HG03342 (cell line): ENCODE measurements around the gene RBM28.

Experiments
- ATAC-seq: cut with Tn5 transposase; IDR thresholded peaks from one replicate; pipeline ENCODE4 v1.9.1; 2021; ENCODE audit warnings: mild to moderate bottlenecking, moderate library complexity; ENCODE audit not compliant: unreplicated experiment

Gene RBM28

DNA sequence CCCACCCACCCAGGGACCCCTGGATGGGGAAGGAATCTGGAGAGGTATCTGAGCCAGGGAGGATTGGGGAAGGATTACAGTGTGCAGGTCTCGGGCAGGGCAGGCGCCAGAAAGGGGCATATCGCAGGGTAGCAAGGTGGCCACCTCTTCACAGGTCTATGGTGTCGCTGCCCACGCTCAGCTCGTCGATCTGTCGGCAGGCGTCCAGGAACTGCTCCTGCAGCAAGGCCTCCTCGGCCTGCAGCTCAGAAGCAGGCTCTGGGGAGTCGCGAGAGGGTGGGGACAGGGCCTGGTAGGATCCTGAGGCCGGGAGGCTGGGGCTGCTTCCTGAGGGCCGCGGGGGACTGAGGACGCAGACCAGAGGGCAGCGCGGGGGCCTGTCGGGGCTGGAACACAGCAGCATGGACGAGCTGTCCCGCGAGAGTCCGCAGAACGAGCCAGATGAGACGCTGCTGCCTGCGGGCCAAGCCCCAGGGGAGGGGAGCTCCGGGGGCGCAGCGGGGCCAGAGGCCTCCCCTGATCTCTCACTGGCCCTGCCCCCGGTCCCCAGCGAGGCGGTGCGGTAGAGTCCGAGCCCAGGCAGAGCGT lies 7.1 kb upstream of the RBM28 start:
- no peak for ATAC-seq

DNA sequence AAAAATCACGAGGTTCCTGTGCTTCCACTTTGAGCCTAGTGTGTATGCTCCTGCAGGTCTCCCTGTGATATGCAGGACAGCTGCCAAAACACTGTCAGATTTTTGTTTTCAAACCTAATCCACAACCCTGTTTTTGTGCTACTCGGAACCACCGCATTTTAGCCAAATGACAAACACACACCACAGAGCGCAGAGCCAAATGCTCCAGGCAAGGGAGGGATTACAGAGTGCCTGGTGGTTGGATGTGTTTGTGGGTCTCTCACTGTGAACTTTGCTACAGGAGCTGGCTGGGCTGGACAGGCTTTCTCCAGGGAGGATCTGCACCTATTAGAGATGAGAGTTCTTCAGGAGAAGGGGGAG lies 5.7 kb upstream of the RBM28 start:
- ATAC-seq = no peak

DNA sequence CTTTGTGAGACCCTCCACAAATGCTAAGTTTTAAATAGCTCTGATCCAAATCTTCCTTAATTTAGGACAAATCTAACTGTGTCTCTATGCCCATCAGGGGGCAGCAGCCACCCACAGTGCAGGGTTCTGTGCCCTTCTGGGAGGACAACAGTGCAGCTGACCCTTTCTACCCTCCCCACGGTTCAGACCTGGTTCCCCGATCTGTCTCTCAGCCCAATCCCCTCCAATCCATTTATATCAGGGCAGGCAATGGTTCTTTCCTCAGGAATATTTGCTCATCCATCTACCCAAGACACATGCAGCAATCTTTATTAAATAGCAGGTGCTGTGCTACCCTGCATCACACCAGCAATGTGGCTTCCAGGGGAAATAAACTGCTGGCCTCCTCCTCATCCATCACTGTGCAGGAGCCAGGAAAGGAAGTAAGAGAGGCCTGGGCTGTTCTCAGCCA lies 4.0 kb upstream of the RBM28 start:
- no peak for ATAC-seq

DNA sequence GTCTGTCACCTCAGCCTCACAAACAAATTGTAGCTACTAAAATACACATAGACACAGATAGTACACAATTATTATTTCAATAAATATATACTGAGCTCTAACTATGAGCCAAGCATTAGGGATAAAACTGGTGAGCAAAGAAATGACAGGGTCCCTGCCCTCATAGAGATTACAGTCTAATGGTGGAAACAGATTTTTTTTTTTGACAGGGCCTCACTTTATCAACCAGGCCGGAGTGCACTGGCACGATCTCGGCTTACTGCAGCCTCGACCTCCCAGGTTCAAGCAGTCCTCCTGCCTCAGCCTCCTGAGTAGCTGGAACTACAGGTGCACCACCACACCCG lies 695 bp upstream of the RBM28 start:
- no peak for ATAC-seq

DNA sequence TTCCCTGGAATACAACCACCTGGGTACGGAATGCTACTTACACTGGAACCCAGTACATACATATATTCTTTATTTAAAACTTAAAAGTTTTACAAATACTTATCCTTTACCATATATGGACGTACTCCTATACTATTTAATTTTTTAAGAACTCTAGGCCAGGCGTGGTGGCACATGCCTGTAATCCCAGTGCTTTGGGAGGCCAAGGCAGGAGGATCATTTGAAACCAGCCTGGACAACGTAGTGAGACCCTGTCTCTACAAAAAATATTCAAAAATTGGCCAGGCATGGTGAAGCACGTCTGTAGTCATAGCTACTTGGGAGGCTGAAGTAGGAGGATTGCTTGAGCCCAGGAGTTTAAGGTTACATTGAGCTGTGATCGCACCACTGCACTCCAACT lies 2.0 kb downstream of the RBM28 start:
- ATAC-seq = no peak

DNA sequence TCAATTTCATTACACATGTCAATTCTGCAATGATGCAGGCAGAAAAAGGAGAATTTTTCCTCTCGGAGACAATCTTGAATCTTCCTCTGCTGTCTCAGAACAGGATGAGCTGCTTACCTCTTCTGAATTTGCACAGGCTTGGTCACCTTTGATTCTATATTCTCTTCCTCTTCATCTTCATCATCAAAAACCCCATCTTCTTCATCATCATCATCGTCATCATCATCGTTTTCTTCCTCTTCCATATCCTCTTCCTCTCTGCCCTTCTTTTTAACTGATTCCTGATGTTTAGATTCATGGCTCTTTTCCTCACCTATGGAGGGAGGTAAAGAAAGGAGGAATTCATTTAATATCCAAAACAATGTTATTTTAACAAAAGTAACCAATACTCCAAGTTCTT lies 8.0 kb downstream of the RBM28 start:
- no peak for ATAC-seq

DNA sequence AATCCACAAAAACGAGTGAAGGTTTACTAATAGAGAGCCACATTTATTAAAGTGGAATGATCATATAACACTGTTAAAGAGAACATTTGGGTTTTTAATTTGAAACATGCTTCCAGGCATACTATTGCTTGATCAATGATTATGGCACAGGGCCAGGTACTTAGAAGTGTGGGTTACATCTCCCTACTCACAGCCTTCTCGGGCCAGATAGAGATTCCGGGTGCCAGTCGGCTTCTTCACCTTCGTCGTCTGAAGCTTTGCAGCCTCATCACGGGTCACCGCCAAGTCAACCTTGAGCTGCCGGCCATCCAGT lies 19.4 kb downstream of the RBM28 start:
- no peak for ATAC-seq

DNA sequence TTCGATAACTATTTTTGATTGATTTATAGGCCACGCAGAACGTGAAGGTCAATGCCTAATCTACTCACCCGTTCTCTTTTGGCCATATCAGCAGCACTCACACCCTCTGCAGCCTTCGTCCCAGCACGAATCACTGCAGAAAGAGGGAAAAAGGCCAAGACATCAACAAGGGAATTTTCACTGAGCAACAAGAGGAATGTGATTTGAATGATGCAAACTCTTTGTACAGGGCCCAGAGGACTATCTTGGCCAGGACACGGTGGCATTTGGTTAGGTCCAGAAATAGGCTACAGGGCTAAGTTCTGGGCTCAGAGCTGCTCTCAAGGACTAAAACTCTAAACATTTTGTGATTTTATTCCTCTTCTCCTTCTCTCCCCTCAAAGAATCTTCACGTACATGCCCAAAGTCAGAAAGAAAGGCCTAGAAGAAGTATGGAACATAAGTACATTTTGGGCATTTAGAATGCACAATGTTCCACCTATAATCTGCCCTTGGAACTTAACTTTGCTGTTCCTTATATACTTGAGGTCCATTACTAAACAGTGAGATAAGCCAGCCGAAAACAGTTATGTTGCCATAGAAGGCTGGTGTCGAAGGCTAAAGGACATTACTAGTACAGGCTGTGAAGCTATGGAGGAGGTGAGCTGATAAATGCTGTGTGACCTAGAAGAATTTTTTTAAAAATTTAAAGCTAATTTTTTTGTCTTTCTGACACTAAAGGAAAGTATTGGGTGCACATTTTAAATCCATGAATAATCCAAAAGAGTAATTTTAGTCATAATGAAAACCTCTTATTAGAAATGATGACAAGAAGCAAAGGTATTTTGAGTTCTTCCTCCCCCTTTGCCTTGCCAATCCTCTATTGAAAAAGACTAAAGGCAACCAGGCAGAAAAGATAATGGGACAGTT lies 20.0 kb downstream of the RBM28 start:
- ATAC-seq = no peak

DNA sequence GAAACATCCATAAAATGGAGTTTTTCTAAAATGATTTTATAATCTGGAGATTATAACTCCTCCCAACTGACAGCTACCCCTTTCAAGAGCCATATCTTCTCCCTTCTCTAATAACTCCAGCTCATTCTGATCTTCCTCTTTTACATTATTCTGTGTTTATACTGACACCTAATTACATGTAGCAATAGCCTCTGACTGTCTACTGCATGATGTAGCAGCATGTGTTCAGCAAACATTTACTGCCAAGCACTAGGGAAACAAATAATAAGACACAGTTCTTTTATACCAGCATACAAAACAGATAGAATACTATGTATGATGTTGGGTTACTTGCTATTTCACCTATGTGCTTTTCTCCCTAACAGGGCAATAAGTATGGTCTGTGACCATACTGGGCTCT lies 20.7 kb downstream of the RBM28 start:
- no peak for ATAC-seq

DNA sequence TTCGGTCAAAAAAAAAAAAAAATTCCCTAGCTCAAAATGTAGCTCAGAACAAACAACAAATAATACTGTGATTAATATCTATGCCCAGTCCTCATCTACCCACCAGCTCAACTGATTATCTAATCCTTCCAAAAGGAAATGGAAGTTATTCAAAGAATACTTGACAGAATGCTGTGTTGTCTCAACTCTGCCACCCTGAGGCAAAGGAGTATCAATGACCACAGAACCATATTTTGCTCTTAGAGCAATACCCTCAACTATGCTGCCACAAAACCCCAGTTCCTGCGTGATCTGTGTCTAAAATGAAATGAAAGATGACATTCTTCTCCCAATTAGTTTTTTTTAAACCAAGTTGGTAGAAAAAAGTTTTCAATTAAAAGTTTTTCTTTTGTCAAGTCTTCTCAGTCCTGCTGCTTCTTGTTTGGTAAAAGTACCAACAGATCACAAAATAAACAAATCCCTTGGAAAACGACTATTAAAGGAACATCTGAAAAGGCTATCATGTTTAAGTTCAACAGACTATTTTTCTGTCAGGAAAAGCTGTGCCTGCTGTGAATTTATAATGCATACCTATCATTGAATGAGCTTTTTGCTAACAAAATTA lies 21.6 kb downstream of the RBM28 start:
- ATAC-seq = no peak

DNA sequence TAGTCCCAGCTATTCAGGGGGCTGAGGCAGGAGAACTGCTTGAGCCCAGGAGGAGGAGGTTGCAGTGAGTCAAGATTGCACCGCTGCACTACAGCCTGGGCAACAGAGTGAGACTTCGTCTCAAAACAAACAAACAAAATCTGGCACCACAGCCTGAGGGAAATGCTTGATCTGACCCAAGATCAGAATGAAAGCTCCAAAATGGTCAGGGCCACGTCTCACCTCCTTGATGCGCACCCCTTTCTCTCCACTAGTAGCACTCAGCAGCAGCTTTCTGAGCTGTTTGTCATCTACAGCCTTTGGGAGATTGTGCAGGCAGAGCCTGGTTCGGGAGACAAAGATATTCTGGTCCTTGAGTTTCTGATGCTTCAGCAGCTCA lies 22.7 kb downstream of the RBM28 start:
- ATAC-seq = no peak

DNA sequence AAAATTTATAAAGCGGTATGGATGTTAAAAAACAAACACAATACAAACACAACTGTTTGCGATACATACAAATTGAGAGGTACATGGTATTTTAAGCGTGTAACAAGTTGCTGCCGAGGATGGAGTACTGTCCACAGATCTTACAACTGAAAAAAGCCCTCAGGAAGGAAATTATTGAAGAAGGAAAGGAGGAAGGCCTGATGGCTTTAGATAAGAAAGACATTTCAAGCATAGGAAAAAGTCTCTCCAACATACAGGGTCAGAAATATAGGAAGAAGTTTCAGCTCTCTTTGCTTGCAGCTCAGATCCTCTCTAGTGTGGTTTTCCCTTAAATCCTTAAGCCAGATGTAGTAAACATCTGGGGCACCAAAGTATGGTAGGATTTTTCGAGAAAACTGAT lies 25.0 kb downstream of the RBM28 start:
- no peak for ATAC-seq

DNA sequence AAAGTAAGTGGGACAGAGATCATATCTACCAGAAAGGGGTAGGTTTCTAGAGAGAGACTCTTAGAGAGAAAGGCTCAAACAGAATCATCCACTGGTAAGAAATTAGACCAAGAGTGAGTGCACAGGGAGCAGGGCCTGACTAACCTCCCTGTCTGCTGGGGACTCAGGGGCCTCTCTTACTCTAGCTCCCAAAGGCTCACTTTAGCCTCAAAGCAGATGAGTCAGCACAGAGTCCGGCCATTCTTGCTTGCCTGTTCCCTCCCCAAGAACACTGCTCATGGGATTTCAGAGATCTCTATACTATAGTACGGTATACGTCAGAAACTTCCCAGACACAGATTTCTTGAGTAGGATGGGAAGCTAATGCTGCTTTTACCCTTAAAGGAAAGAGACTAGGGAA lies 32.7 kb downstream of the RBM28 start:
- no peak for ATAC-seq

DNA sequence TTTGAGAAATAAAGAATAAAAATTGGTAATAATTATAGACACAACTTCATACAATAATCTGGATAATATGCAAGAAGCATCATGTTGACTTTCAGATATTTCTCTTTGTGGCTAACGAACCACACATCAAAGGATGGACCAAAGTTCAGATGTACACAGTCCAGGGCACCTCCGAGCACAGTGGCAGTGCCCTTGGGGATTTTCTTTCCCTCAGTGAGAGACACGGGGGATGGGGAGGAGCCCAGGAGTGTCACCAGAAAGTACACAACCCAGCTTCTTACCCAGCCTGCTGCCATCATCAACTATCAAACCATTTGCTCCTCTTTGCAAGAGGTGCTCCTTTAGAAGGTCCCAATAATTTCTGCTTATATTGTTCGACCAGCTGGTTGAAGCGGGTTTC lies 33.2 kb downstream of the RBM28 start:
- no peak for ATAC-seq

DNA sequence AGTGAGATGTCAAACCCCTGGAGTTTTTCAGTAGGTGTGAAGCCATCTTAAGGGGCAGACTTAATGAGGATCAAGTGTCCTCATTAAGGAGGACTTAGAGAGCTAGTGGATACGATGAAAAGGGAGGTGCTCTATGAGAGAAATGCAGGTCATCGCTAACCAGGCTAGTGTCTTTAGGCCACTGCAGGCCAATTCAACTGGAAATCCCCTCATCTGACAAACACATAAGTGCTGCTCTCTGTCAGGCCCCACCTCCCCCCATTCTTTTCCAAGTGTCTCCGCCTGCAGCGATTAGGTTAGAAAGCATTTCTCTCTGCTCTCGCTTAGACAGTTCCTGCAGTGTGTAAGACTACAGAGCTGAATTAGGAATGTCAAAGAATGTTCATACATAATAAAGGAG lies 33.7 kb downstream of the RBM28 start:
- no peak for ATAC-seq

DNA sequence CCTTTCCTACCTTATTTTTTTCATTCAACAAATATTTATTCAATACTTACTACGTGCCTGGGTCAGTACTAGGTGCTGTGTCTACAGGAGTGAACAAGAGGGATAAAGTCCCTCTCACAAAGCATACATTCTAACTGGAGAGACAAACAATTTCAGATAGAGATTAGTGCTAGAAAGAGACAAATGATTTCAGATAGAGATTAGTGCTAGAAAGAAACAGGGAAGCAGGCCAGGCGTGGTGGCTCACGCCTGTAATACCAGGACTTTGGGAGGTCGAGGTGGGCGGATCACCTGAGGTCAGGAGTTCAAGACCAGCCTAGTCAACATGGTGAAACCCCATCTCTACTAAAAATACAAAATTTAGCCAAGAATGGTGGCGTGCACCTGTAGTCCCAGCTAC lies 34.6 kb downstream of the RBM28 start:
- ATAC-seq = no peak

DNA sequence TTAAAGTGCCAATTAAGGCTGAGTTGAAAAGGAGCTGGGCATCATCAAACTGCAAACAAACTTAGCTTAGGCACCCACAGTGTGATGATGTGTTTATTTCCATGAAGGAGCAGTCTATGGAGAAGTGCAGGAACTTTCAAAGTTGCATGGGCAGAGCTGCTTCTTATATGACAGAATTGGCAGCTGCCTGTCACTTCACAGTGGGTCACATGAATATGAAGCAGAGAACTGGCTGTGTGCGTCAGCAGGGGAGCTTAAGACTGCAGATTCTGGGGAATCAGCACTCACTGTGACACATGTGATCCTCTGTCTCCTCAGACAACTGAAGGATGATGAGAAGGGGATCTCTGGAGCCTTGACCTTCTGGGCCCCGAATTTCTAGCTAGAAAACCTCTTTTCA lies 36.6 kb downstream of the RBM28 start:
- no peak for ATAC-seq

DNA sequence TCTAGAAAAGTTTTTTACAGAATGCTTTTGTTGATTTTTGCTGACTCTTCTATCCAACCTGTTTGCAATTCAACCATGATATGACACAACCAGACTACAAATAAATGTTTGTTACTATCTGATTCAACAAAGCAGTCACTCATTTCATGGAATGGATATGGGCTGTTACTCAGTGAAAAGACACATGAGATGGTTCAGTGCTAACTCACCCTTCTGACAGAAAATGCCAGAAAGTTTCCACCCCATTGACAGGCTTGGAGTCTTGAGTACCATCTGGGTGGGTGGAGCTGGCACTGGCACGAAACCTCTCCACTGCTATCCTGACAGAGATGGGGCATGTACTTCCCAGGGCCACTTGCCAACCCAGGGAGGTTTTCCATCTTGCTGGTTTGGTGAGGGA lies 39.5 kb downstream of the RBM28 start:
- ATAC-seq = no peak

DNA sequence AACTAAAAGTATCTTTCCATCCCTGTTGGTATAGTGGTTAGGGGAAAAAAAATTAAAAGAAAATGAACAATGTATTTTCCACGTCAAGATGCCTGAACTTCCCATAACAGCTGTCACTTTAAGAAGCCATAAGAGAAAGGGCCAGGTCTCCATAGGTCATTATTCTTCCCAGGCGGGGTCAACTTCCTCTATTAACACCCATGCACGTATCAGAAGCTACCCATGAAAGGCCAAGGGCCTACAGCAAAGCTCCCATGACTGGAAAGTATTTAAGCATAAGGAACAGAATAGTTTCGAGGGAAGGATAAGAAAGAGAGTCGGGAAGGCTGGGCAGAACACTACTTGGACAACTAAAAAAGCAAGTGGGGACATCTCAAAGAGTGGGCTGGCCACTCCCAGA lies 40.1 kb downstream of the RBM28 start:
- no peak for ATAC-seq

DNA sequence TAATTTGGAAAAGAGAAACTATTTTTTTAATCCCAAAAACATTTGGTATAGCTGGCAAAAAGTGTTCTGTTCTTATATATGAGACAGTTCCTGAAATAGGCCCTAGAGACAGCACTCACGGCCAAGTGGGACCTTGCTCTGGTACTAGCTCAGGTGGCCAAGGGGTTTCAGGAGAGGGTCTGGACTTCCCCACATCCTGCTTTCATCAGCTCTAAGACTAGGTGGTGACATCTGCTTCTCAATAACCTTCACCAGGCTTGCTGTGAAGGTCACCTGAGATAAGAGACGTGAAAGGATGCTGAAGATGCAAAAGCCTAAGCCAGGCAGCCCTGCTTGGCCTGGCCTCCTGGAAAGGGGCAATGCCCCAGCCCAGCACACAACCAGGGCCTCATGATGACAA lies 40.6 kb downstream of the RBM28 start:
- ATAC-seq = no peak

DNA sequence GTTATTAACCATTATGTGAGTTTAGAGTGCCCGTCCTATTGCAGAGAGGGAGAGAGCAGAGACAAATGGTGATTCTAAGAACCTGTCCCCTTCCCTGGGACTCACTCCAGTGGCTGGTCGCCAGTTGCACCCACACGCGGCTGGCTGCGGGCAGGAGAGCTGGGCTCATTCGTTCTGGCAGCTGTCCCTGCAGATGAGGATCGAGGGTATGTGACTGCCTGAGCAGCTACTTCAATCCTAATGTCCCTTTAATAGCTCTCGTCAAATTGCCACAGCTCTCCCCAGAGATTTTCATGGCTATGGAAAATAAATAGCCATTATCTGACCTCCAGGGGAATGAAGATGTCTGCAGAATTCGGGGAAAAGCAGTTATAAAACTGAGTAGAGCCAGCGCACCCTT lies 41.6 kb downstream of the RBM28 start:
- no peak for ATAC-seq

DNA sequence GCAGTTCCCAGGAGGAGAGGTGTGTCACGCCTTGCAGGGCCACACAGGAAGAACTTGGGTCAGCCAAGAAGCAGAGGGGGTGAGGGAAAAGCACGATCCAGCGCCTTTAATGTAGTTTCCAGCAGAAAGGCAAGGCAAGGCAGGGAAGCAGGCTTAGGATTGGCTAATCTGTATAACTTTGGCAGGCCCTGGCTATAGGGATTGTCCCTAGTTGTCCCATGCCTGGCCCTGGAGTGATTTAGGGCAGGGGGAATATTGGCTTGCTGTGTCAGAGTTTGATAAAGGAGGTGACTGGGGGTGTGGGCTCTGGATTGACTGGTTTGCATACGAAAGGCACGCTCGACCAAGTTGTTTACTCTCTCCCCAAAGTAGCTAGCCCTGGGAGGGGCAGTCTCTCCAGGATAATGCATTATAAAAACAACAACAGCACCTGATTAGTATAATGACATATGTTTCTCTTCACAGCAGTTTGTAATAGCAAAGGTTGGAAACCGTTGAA lies 44.5 kb downstream of the RBM28 start:
- no peak for ATAC-seq
